PC-9 (cell line): ENCODE measurements around the gene ERC2. TPM values are rescaled to one million over a fixed set of nuclear protein-coding genes. Genes with fewer than 3 reads are reported as not detected.

Experiments
- BruUV-seq: library from RNA; stranded (reverse); fragments of 400-500 nt; replicated peaks from 2 replicates; lab custom pipeline; 2021; lab: Mats Ljungman, UMichigan
- CTCF ChIA-PET: fragments of 300-600 bp; sonication (Branson Sonifier 250); formaldehyde crosslinking; loops from one replicate; lab custom pipeline; 2022; ENCODE audit warnings: antibody characterized with exemption; lab: Charles Lee
- POLR2A ChIA-PET: fragments of 300-600 bp; sonication (Branson Sonifier 250); formaldehyde crosslinking; loops from one replicate; lab custom pipeline; 2022; ENCODE audit warnings: antibody characterized with exemption; ENCODE audit not compliant: unreplicated experiment; lab: Charles Lee
- DNase-seq, 2 experiments: peaks; one replicate each; pipeline versions ENCODE4 v3.0.0 to v3.0.0-alpha.2; 2015 to 2022; ENCODE audit warnings: mixed read lengths in 1 of 2
- H2AFZ ChIP-seq: fragments of 200-600 bp; sonication (generic); 2 replicates; pipeline ENCODE4 v1.8.1; 2017; ENCODE audit warnings: antibody characterized with exemption
- H3F3A ChIP-seq: fragments of 200-600 bp; sonication (generic); 2 replicates; pipeline ENCODE4 v1.8.1; 2017; ENCODE audit warnings: antibody characterized with exemption, mild to moderate bottlenecking, low read depth; ENCODE audit not compliant: insufficient read depth
- H3K27ac ChIP-seq: fragments of 200-600 bp; sonication (generic); 2 replicates; pipeline ENCODE4 v1.6.1; 2016; ENCODE audit warnings: mixed run types
- H3K27me3 ChIP-seq: fragments of 200-600 bp; sonication (generic); 2 replicates; pipeline ENCODE4 v1.6.1; 2016; ENCODE audit warnings: low read depth, mixed run types; ENCODE audit not compliant: insufficient read depth
- H3K36me3 ChIP-seq: fragments of 200-600 bp; sonication (generic); 2 replicates; pipeline ENCODE4 v1.6.1; 2016; ENCODE audit warnings: low read depth, mixed run types
- H3K4me1 ChIP-seq: fragments of 200-600 bp; sonication (generic); replicated peaks from 2 replicates; pipeline ENCODE4 v1.6.1; 2016; ENCODE audit warnings: mixed run types; ENCODE audit not compliant: insufficient read depth
- H3K4me2 ChIP-seq: fragments of 200-600 bp; sonication (generic); 2 replicates; pipeline ENCODE4 v1.6.1; 2017; ENCODE audit warnings: mixed run types
- H3K4me3 ChIP-seq: fragments of 200-600 bp; sonication (generic); 2 replicates; pipeline ENCODE4 v1.6.1; 2016; ENCODE audit warnings: mixed run types
- H3K79me2 ChIP-seq: fragments of 200-600 bp; sonication (generic); 2 replicates; pipeline ENCODE4 v1.6.1; 2017; ENCODE audit warnings: low read depth, mixed run types
- H3K9me2 ChIP-seq: fragments of 200-600 bp; sonication (generic); 2 replicates; pipeline ENCODE4 v1.8.1; 2017; ENCODE audit warnings: mild to moderate bottlenecking; ENCODE audit not compliant: insufficient read depth
- H3K9me3 ChIP-seq: fragments of 200-600 bp; sonication (generic); 2 replicates; pipeline ENCODE4 v1.8.1; 2016; ENCODE audit warnings: low read depth; ENCODE audit not compliant: insufficient read depth
- H4K20me1 ChIP-seq: fragments of 200-600 bp; sonication (generic); 2 replicates; pipeline ENCODE4 v1.8.1; 2017; ENCODE audit not compliant: insufficient read depth
- CTCF ChIP-seq: fragments of 200-600 bp; sonication (generic); conservative IDR thresholded peaks from 2 replicates; pipeline ENCODE4 v1.6.1; 2017; ENCODE audit warnings: mixed run types, antibody characterized with exemption, mild to moderate bottlenecking, moderate library complexity
- EZH2 ChIP-seq: fragments of 200-600 bp; sonication (generic); IDR thresholded peaks from 2 replicates; pipeline ENCODE4 v1.8.0; 2017; ENCODE audit warnings: antibody characterized with exemption, low read depth
- intact Hi-C: fragments of 100-400 bp; cut with micrococcal nuclease; formaldehyde crosslinking; loops from one replicate; pipeline ENCODE4 v1.10.0; 2022; ENCODE audit not compliant: unreplicated experiment
- total RNA-seq: library from RNA; stranded (reverse); gene quantifications from 2 replicates; pipeline ENCODE4 v1.2.3, GENCODE V29; 2021

ERC2 gene
- total RNA-seq, 1 experiment from 2014 or later: 1.4 TPM

DNA sequence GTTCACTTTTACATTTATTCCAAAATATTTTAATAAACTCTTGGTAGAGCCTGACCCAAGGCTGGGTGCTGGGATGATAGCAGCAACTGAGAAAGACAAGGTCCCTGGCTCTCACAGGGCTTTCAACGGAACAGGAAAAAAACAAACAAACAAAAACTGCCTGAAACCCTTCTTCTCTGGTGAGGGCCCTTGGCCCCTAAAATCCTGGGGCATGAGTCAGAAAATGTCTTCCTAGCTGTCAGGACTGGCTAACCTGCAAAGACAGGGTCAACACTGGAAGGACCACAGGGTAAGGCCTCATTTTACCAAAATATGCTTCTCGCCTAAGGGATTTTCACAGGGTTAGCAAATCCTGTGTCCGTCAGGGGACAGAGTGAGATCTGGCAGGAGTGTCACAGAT lies 935.5 kb downstream of the ERC2 start:
- Histone ChIP-seq H4K20me1 (no peaks in the 10 kb centered on the region), H3K36me3 (no peaks in the 10 kb centered on the region), H3K4me3 (no peak overlapping the region), H3K79me2 (no peaks in the 10 kb centered on the region), H3K9me2 (no peaks in the 10 kb centered on the region), H2AFZ (no peak overlapping the region), H3K9me3 (no peaks in the 10 kb centered on the region), H3F3A (no peaks in the 10 kb centered on the region), H3K4me1 (peaks cover 12% of the 10 kb centered on the region), H3K27ac (no peak overlapping the region), H3K27me3 (no peaks in the 10 kb centered on the region), H3K4me2 (no peak overlapping the region)
- no peak for DNase-seq
- POLR2A ChIA-PET: interaction anchor here (0.6 kb wide), 1 partner anchor 97 kb away, joined by 4 read pairs; no protein-coding TSS in a partner anchor
- no TSS peak for BruUV-seq
- intact Hi-C loops: no loop called here
- CTCF ChIA-PET: no interaction called here
- no peak for TF ChIP-seq CTCF
- TF ChIP-seq EZH2: no peak

- TF ChIP-seq CTCF (no peak), EZH2 (no peak)
- BruUV-seq: no TSS peak
- Histone ChIP-seq H3K36me3 (no peaks in the 10 kb centered on the region), H2AFZ (no peak overlapping the region), H3K4me3 (no peak overlapping the region), H3K9me3 (no peaks in the 10 kb centered on the region), H3K27me3 (no peaks in the 10 kb centered on the region), H3K9me2 (no peaks in the 10 kb centered on the region), H3K27ac (no peak overlapping the region), H3K79me2 (no peaks in the 10 kb centered on the region), H3K4me1 (peaks cover 12% of the 10 kb centered on the region), H3F3A (no peaks in the 10 kb centered on the region), H3K4me2 (no peak overlapping the region), H4K20me1 (no peaks in the 10 kb centered on the region)
- intact Hi-C loops: no loop called here
- POLR2A ChIA-PET: no interaction called here
- DNase-seq: no peak
- CTCF ChIA-PET: no interaction called here
Observed at GRCh38 chr3:55531321-55531720, 936.9 kb downstream of the ERC2 start.

DNA sequence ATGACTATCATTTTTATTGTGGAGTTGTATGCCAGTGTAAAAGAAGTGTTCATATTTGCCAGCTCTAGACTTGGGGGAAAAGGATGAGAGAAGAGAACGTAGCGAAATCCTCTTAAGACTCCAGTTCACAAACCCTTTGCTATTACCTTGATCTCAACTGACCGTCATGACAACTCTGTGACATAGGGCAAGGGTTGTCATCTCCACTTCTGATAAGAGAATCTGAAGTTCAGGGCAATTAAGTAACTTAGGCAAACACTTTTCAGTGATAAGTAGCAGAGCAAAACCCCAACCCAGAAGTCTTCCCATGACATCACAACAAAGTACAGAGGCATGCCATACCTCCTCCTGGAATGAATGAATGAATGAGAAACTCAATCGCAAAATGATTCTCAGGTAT lies 940.9 kb downstream of the ERC2 start:
- H3K27ac ChIP-seq: no peak overlapping the region
- H3F3A ChIP-seq: peaks cover 5% of the 10 kb centered on the region; the same call in 1 of the 2 replicates
- CTCF ChIA-PET: no interaction called here
- H3K36me3 ChIP-seq: no peaks in the 10 kb centered on the region
- H3K4me1 ChIP-seq: peaks cover 15% of the 10 kb centered on the region; the same call in 1 of the 2 replicates
- no peaks in the 10 kb centered on the region for H3K9me3 ChIP-seq
- no peaks in the 10 kb centered on the region for H3K9me2 ChIP-seq
- intact Hi-C loops: no loop called here
- no TSS peak for BruUV-seq
- TF ChIP-seq EZH2: no peak
- H2AFZ ChIP-seq: no peak overlapping the region
- no peak overlapping the region for H3K4me2 ChIP-seq
- H3K79me2 ChIP-seq: no peaks in the 10 kb centered on the region
- no peaks in the 10 kb centered on the region for H3K27me3 ChIP-seq
- H3K4me3 ChIP-seq: no peak overlapping the region
- DNase-seq: no peak
- POLR2A ChIA-PET: no interaction called here
- no peaks in the 10 kb centered on the region for H4K20me1 ChIP-seq
